Muscle of arm (tissue), 14 donors: Measurements from ENCODE around the gene KRTAP2-4. TPM values are rescaled to one million over a fixed set of nuclear protein-coding genes. Genes with fewer than 3 reads are reported as not detected.
"Not testable (repeated sequence)": the region's sequence is repeated elsewhere in the genome, so short reads cannot be mapped to it uniquely, and the experiment has no call there.

Experiments used
- DNase-seq: peaks from one replicate; pipeline ENCODE4 v3.0.0-alpha.2; 2013
- long read RNA-seq, 11 donors: transcript quantifications; one replicate each; lab custom pipeline, GENCODE V29; 2026
- polyA plus RNA-seq, 12 donors: library from polyadenylated mRNA; unstranded; fragments of 120-200 nt; gene quantifications; one replicate each; pipeline ENCODE4 v1.2.1, GENCODE V29; 2013; ENCODE audit not compliant: insufficient read length in 12 of 12

Gene KRTAP2-4
- polyA plus RNA-seq, result not detected
- long read RNA-seq, donor 1, result 0 reads
- long read RNA-seq, donor 2, result 0 reads
- long read RNA-seq, donor 3, result 0 reads
- long read RNA-seq, donor 4, result 0 reads
- long read RNA-seq, donor 5, result 0 reads
- long read RNA-seq, donor 6, result 0 reads
- long read RNA-seq, donor 7, result 0 reads
- long read RNA-seq, donor 8, result 0 reads
- long read RNA-seq, donor 9, result 0 reads
- long read RNA-seq, donor 10, result 0 reads
- long read RNA-seq, donor 11, result 0 reads

GRCh38 chr17:41065829-41066624, at the start of gene KRTAP2-4:
Gene KRTAP2-4, minus strand, starts transcription at chr17:41065879. Its CDS starts 34 bp downstream, at chr17:41065845.
- no peak for DNase-seq

- DNase-seq, result no peak
These were observed 45.6 kb upstream of the KRTAP2-4 start for GRCh38 chr17:41111151-41111885.

- not testable (repeated sequence) for DNase-seq
These were observed 43.2 kb upstream of the KRTAP2-4 start for GRCh38 chr17:41108728-41109386.

- no peak for DNase-seq
These were observed 42.3 kb upstream of the KRTAP2-4 start for GRCh38 chr17:41107941-41108450.

- DNase-seq, result not testable (repeated sequence)
These were observed 39.7 kb upstream of the KRTAP2-4 start, which contains the start of gene KRTAP4-9 for GRCh38 chr17:41105347-41105746. Gene KRTAP4-9, plus strand, starts transcription at chr17:41105389. Its CDS starts 0 bp downstream, at chr17:41105389.

GRCh38 chr17:41104386-41105038, 38.8 kb upstream of the KRTAP2-4 start:
- not testable (repeated sequence) for DNase-seq

- no peak for DNase-seq
These were observed 38.2 kb upstream of the KRTAP2-4 start for GRCh38 chr17:41103896-41104295.

- DNase-seq, result no peak
These were observed 36.0 kb upstream of the KRTAP2-4 start, which contains the start of gene KRTAP4-16 for GRCh38 chr17:41101586-41102259. Gene KRTAP4-16, minus strand, starts transcription at chr17:41102209. Its CDS starts 0 bp downstream, at chr17:41102209.

GRCh38 chr17:41099682-41100480, 34.2 kb upstream of the KRTAP2-4 start:
- DNase-seq, result not testable (repeated sequence)

GRCh38 chr17:41098481-41098880, 32.8 kb upstream of the KRTAP2-4 start:
- DNase-seq, result no peak

- no peak for DNase-seq
These were observed 32.4 kb upstream of the KRTAP2-4 start, which contains the start of gene KRTAP4-8 for GRCh38 chr17:41098042-41098441. Gene KRTAP4-8, minus strand, starts transcription at chr17:41098142. Its CDS starts 58 bp downstream, at chr17:41098084.

GRCh38 chr17:41096055-41096454, 30.4 kb upstream of the KRTAP2-4 start:
- no peak for DNase-seq

GRCh38 chr17:41088760-41089352, 23.2 kb upstream of the KRTAP2-4 start:
- not testable (repeated sequence) for DNase-seq

GRCh38 chr17:41084100-41084856, 18.6 kb upstream of the KRTAP2-4 start, which contains the start of gene KRTAP4-7:
Gene KRTAP4-7, plus strand, starts transcription at chr17:41084150. Its CDS starts 57 bp downstream, at chr17:41084207.
- DNase-seq, result not testable (repeated sequence)

GRCh38 chr17:41083427-41083826, 17.7 kb upstream of the KRTAP2-4 start:
- not testable (repeated sequence) for DNase-seq

- DNase-seq, result no peak
These were observed 16.9 kb upstream of the KRTAP2-4 start for GRCh38 chr17:41082626-41083025.

- DNase-seq, result no peak
These were observed 11.1 kb upstream of the KRTAP2-4 start for GRCh38 chr17:41076788-41077187.

- no peak for DNase-seq
These were observed 8.0 kb upstream of the KRTAP2-4 start for GRCh38 chr17:41073676-41074075.
